ENCODE data around the gene ACAP1. TPM values are rescaled to one million over a fixed set of nuclear protein-coding genes. Genes with fewer than 3 reads are reported as not detected.
A peak's percentile ranks its signal among the peaks of the same experiment; 100 is the strongest.

Gene ACAP1, protein sequence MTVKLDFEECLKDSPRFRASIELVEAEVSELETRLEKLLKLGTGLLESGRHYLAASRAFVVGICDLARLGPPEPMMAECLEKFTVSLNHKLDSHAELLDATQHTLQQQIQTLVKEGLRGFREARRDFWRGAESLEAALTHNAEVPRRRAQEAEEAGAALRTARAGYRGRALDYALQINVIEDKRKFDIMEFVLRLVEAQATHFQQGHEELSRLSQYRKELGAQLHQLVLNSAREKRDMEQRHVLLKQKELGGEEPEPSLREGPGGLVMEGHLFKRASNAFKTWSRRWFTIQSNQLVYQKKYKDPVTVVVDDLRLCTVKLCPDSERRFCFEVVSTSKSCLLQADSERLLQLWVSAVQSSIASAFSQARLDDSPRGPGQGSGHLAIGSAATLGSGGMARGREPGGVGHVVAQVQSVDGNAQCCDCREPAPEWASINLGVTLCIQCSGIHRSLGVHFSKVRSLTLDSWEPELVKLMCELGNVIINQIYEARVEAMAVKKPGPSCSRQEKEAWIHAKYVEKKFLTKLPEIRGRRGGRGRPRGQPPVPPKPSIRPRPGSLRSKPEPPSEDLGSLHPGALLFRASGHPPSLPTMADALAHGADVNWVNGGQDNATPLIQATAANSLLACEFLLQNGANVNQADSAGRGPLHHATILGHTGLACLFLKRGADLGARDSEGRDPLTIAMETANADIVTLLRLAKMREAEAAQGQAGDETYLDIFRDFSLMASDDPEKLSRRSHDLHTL
- 1.2 and 1.3 TPM in 2 replicates for total RNA-seq
- long read RNA-seq = 0 reads

DNA sequence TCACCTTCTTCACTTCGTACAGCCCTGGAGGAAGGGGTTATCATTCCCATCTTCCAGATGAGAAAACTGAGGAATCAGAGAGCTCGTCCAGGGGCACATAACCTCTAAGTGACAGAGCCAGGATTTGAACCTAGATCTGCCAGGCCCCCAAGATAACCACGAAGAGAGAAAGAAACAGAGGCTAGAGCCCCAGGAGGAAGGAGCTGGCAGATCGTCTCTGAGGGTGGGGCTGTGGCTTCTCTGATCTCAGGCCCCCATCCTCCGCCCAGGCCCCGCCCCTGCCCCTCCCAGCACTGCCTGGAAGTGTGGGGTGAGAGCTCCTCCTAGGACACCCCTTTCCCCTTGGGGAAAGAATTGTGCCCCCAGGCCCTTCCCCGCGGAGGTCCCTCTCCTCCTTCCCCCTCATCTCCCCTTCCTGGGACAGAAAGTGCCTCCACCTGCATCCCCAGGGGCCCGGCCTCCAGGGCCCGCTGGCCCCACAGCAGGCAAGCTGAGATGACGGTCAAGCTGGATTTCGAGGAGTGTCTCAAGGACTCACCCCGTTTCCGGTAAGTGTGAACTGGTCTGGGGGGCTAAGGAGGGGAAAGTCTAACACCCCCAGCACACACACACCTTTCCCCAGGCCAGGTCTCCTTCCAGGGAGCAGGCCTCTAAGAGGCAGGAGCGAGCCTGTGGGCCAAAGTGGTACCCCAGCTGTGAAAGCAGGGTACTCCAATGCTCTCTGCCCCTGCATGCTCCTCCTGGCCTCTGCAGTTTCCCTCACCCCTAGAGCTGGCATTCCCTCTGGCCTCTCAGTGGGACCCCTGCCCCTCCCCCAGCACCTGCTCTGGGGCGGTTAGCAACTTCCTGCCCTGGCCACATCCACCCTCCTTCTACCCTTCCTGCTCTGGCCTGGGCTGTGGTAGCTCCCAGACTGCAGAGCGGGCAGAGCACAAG lies at the start of gene ACAP1:
TSS of gene ACAP1 (plus strand) at position 290 of the 936 bp plus-strand sequence. CDS start at position 496, 206 bp downstream.
- Mint-ChIP-seq H3K4me3 (no peak within 1 kb of the TSS), H3K27me3 (ENCODE audit: low read depth) (peaks cover 2% of the 10 kb centered on the region), H3K9me3 (no peaks in the 10 kb centered on the region), H3K4me1 (no peaks in the 10 kb centered on the region), H3K36me3 (ENCODE audit: low read depth) (no peaks in the 10 kb centered on the region), H3K27ac (ENCODE audit: unreplicated experiment) (peak within 1 kb of the TSS; percentile 35)
- TF ChIP-seq, protein P1, sequence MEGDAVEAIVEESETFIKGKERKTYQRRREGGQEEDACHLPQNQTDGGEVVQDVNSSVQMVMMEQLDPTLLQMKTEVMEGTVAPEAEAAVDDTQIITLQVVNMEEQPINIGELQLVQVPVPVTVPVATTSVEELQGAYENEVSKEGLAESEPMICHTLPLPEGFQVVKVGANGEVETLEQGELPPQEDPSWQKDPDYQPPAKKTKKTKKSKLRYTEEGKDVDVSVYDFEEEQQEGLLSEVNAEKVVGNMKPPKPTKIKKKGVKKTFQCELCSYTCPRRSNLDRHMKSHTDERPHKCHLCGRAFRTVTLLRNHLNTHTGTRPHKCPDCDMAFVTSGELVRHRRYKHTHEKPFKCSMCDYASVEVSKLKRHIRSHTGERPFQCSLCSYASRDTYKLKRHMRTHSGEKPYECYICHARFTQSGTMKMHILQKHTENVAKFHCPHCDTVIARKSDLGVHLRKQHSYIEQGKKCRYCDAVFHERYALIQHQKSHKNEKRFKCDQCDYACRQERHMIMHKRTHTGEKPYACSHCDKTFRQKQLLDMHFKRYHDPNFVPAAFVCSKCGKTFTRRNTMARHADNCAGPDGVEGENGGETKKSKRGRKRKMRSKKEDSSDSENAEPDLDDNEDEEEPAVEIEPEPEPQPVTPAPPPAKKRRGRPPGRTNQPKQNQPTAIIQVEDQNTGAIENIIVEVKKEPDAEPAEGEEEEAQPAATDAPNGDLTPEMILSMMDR (conservative IDR thresholded peaks at IDR 0.05) = no peak
- no peak for DNase-seq (ENCODE audit: low read depth, low spot score)

DNA sequence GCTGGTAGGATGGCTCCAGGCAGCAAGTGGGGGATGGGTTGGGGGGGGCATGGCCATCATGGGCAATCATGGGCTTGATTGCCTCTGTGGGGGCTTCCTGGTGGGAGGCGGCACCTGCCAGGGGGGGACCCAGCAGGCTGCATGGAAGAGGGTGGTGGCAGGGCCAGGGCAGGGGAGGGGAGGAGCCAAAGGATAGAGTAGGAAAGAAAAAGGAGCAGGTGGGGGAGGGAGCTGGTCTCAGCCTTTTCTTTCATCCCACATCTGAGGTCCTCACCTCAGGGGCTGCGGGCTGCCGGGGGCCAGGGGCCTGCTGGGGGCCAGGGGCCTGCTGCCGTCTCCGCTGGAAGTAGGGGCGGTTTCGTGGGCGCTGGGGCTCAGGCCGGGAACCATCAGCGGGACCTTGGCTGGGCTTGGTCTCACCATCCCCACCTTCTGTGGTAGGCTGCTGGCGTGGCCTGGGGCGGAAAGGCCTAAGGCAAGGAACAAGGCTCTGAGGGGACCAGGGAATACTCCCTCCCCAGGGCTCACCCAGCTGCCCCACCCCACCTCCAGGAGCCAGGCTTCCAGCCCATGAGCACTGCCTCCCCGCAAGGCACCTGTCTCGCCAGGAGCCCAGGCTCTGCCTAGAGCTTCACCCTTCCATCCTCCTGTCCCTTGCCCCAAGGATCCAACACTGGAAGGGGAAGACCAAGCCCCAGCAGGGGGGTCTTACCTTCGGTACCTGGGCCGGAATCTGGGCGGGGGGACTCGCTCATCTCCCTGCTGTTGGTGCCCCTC lies 46.9 kb upstream of the ACAP1 start:
- Mint-ChIP-seq H3K36me3 (ENCODE audit: low read depth) (no peaks in the 10 kb centered on the region), H3K4me3 (no peak overlapping the region), H3K27ac (ENCODE audit: unreplicated experiment) (no peak overlapping the region), H3K4me1 (peaks cover 10% of the 10 kb centered on the region), H3K27me3 (ENCODE audit: low read depth) (peaks cover 42% of the 10 kb centered on the region), H3K9me3 (no peaks in the 10 kb centered on the region)
- no peak for DNase-seq (ENCODE audit: low read depth, low spot score)
- TF ChIP-seq, protein P1 (conservative IDR thresholded peaks at IDR 0.05) = no peak

DNA sequence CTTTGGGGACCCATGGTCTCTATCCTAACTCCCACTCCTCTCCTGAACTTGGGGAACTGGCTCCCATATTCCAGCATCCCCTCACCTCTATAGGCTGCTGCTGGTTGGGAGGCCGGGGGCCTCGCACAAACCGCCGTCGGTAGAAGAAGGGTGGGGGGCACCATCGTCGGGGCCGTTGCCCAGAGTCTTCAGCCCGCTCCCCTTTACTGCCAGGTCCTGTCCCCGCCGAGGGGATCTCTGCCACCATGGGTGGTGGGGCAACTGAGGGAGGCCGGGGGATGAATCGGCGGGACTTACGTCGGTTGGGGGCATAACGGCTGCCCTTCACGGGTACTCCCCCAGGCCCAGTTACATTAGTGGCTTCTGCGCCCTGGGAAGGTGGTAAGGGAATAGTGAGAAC lies 46.2 kb upstream of the ACAP1 start:
- Mint-ChIP-seq H3K4me1 (peaks cover 13% of the 10 kb centered on the region), H3K27ac (ENCODE audit: unreplicated experiment) (no peak overlapping the region), H3K27me3 (ENCODE audit: low read depth) (peaks cover 47% of the 10 kb centered on the region), H3K4me3 (no peak overlapping the region), H3K9me3 (no peaks in the 10 kb centered on the region), H3K36me3 (ENCODE audit: low read depth) (no peaks in the 10 kb centered on the region)
- no peak for DNase-seq (ENCODE audit: low read depth, low spot score)
- TF ChIP-seq, protein P1 (conservative IDR thresholded peaks at IDR 0.05) = no peak

DNA sequence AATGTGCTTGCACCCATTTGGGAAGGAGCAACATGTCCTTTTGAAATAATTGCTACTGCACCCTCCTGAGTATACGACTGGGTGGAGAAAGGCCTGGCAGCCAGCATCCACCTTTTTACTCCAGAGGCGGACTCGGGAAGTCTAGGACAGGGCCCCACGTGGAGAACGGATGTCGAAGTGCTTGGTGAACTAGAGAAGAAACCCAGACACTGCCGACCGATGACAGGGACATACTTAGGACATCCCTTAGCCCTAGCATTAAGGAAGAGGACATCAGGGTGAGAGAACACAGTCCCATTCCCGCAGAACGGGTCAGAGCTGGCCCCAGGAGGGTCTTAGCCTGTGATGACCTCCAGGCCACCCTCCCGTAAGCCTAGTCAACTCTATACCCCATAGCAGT lies 45.6 kb upstream of the ACAP1 start:
- Mint-ChIP-seq H3K27ac (ENCODE audit: unreplicated experiment) (no peak overlapping the region), H3K27me3 (ENCODE audit: low read depth) (peaks cover 52% of the 10 kb centered on the region), H3K36me3 (ENCODE audit: low read depth) (no peaks in the 10 kb centered on the region), H3K4me3 (no peak overlapping the region), H3K4me1 (peaks cover 16% of the 10 kb centered on the region), H3K9me3 (no peaks in the 10 kb centered on the region)
- TF ChIP-seq, protein P1 (conservative IDR thresholded peaks at IDR 0.05) = no peak
- no peak for DNase-seq (ENCODE audit: low read depth, low spot score)
